ENCODE results near the gene STPG4.
A peak's percentile ranks its signal among the peaks of the same experiment; 100 is the strongest.

STPG4 gene

GRCh38 chr2:47077442-47078117 is 77.5 kb downstream of the STPG4 start:
- peak overlapping the region; percentile 36 for H3K27ac Mint-ChIP-seq
- ATAC-seq = no peak
- no peaks in the 10 kb centered on the region for H3K9me3 Mint-ChIP-seq
- H3K4me3 Mint-ChIP-seq = no peak overlapping the region
- no peaks in the 10 kb centered on the region for H3K27me3 Mint-ChIP-seq
- peaks cover 49% of the 10 kb centered on the region for H3K4me1 Mint-ChIP-seq
- H3K36me3 Mint-ChIP-seq = peaks cover 24% of the 10 kb centered on the region

GRCh38 chr2:47076586-47077441 is 78.3 kb downstream of the STPG4 start:
- H3K27me3 Mint-ChIP-seq = no peaks in the 10 kb centered on the region
- ATAC-seq = no peak
- H3K9me3 Mint-ChIP-seq = no peaks in the 10 kb centered on the region
- peaks cover 56% of the 10 kb centered on the region for H3K4me1 Mint-ChIP-seq
- H3K36me3 Mint-ChIP-seq = peaks cover 32% of the 10 kb centered on the region
- peak overlapping the region; percentile 63 for H3K27ac Mint-ChIP-seq
- no peak overlapping the region for H3K4me3 Mint-ChIP-seq

GRCh38 chr2:47076126-47076506 is 79.0 kb downstream of the STPG4 start:
- no peaks in the 10 kb centered on the region for H3K9me3 Mint-ChIP-seq
- H3K4me3 Mint-ChIP-seq = no peak overlapping the region
- peaks cover 33% of the 10 kb centered on the region for H3K36me3 Mint-ChIP-seq
- no peak for ATAC-seq
- H3K27me3 Mint-ChIP-seq = no peaks in the 10 kb centered on the region
- H3K27ac Mint-ChIP-seq = peak overlapping the region; percentile 63
- H3K4me1 Mint-ChIP-seq = peaks cover 63% of the 10 kb centered on the region

GRCh38 chr2:47075361-47076125 is 79.6 kb downstream of the STPG4 start:
- H3K4me1 Mint-ChIP-seq = peaks cover 63% of the 10 kb centered on the region
- H3K4me3 Mint-ChIP-seq = no peak overlapping the region
- ATAC-seq = no peak
- peaks cover 33% of the 10 kb centered on the region for H3K36me3 Mint-ChIP-seq
- H3K27ac Mint-ChIP-seq = peak overlapping the region; percentile 63
- no peaks in the 10 kb centered on the region for H3K9me3 Mint-ChIP-seq
- H3K27me3 Mint-ChIP-seq = no peaks in the 10 kb centered on the region

- no peak overlapping the region for H3K4me3 Mint-ChIP-seq
- ATAC-seq = no peak
- H3K9me3 Mint-ChIP-seq = no peaks in the 10 kb centered on the region
- H3K4me1 Mint-ChIP-seq = peaks cover 62% of the 10 kb centered on the region
- peaks cover 33% of the 10 kb centered on the region for H3K36me3 Mint-ChIP-seq
- no peaks in the 10 kb centered on the region for H3K27me3 Mint-ChIP-seq
- H3K27ac Mint-ChIP-seq = no peak overlapping the region
Measured at GRCh38 chr2:47074691-47075090, 80.4 kb downstream of the STPG4 start.

GRCh38 chr2:47073641-47074040 is 81.5 kb downstream of the STPG4 start:
- no peak for ATAC-seq
- no peak overlapping the region for H3K4me3 Mint-ChIP-seq
- H3K9me3 Mint-ChIP-seq = no peaks in the 10 kb centered on the region
- H3K4me1 Mint-ChIP-seq = peaks cover 64% of the 10 kb centered on the region
- peak overlapping the region; percentile 70 for H3K27ac Mint-ChIP-seq
- H3K36me3 Mint-ChIP-seq = peaks cover 33% of the 10 kb centered on the region
- H3K27me3 Mint-ChIP-seq = no peaks in the 10 kb centered on the region

GRCh38 chr2:47073217-47073616 is 81.9 kb downstream of the STPG4 start:
- no peak for ATAC-seq
- Mint-ChIP-seq H3K36me3 (peaks cover 33% of the 10 kb centered on the region), H3K27ac (peak overlapping the region; percentile 70), H3K27me3 (no peaks in the 10 kb centered on the region), H3K4me3 (peak overlapping the region; percentile 3), H3K9me3 (no peaks in the 10 kb centered on the region), H3K4me1 (peaks cover 68% of the 10 kb centered on the region)

- ATAC-seq = peak; percentile 69
- Mint-ChIP-seq H3K4me1 (peaks cover 72% of the 10 kb centered on the region), H3K4me3 (peak overlapping the region; percentile 3), H3K36me3 (peaks cover 36% of the 10 kb centered on the region), H3K9me3 (no peaks in the 10 kb centered on the region), H3K27me3 (no peaks in the 10 kb centered on the region), H3K27ac (peak overlapping the region; percentile 70)
Measured at GRCh38 chr2:47072728-47073191, 82.3 kb downstream of the STPG4 start.

GRCh38 chr2:47072018-47072691 is 83.0 kb downstream of the STPG4 start:
- Mint-ChIP-seq H3K9me3 (no peaks in the 10 kb centered on the region), H3K27ac (peak overlapping the region; percentile 70), H3K4me3 (peak overlapping the region; percentile 4), H3K4me1 (peaks cover 77% of the 10 kb centered on the region), H3K27me3 (no peaks in the 10 kb centered on the region), H3K36me3 (peaks cover 42% of the 10 kb centered on the region)
- peak; percentile 11 for ATAC-seq

GRCh38 chr2:47070920-47071824 is 83.9 kb downstream of the STPG4 start:
- peaks cover 72% of the 10 kb centered on the region for H3K4me1 Mint-ChIP-seq
- peak overlapping the region; percentile 11 for H3K4me3 Mint-ChIP-seq
- peaks cover 45% of the 10 kb centered on the region for H3K36me3 Mint-ChIP-seq
- H3K27ac Mint-ChIP-seq = peak overlapping the region; percentile 70
- peak; percentile 64 for ATAC-seq
- no peaks in the 10 kb centered on the region for H3K9me3 Mint-ChIP-seq
- no peaks in the 10 kb centered on the region for H3K27me3 Mint-ChIP-seq

- Mint-ChIP-seq H3K36me3 (peaks cover 47% of the 10 kb centered on the region), H3K4me3 (no peak overlapping the region), H3K27me3 (no peaks in the 10 kb centered on the region), H3K4me1 (peaks cover 72% of the 10 kb centered on the region), H3K27ac (peak overlapping the region; percentile 70), H3K9me3 (no peaks in the 10 kb centered on the region)
- no peak for ATAC-seq
Measured at GRCh38 chr2:47070155-47070919, 84.8 kb downstream of the STPG4 start.

GRCh38 chr2:47069628-47070154 is 85.4 kb downstream of the STPG4 start:
- Mint-ChIP-seq H3K4me1 (peaks cover 69% of the 10 kb centered on the region), H3K9me3 (no peaks in the 10 kb centered on the region), H3K4me3 (no peak overlapping the region), H3K27me3 (no peaks in the 10 kb centered on the region), H3K36me3 (peaks cover 49% of the 10 kb centered on the region), H3K27ac (no peak overlapping the region)
- ATAC-seq = no peak

GRCh38 chr2:47068981-47069627 is 86.0 kb downstream of the STPG4 start:
- H3K36me3 Mint-ChIP-seq = peaks cover 49% of the 10 kb centered on the region
- no peaks in the 10 kb centered on the region for H3K27me3 Mint-ChIP-seq
- H3K4me3 Mint-ChIP-seq = no peak overlapping the region
- ATAC-seq = no peak
- no peaks in the 10 kb centered on the region for H3K9me3 Mint-ChIP-seq
- H3K27ac Mint-ChIP-seq = peak overlapping the region; percentile 11
- H3K4me1 Mint-ChIP-seq = peaks cover 72% of the 10 kb centered on the region
